Esophagus muscularis mucosa (tissue), 3 donors: ENCODE data around the gene BORCS6.

Experiments
- POLR2A ChIP-seq: fragments of 450-650 bp; IDR thresholded peaks from one replicate; pipeline ENCODE4 v1.6.1; 2017; ENCODE audit warnings: antibody characterized with exemption, moderate library complexity, mild to moderate bottlenecking, low read depth
- POLR2AphosphoS5 ChIP-seq, 2 donors: sonication (generic); formaldehyde crosslinking; IDR thresholded peaks; one replicate each; pipeline ENCODE4 v1.6.1; 2017; ENCODE audit warnings: antibody characterized with exemption in 2 of 2
- TF ChIP-seq, protein P1 (sequence below), 3 experiments: fragments of 200-600 bp in 2 of 3; fragments of 450-650 bp in 1 of 3; sonication (generic) in 2 of 3; IDR thresholded peaks; one replicate each; pipeline ENCODE4 v1.5.1; 2017 to 2019; ENCODE audit warnings: antibody characterized with exemption in 3 of 3, mild to moderate bottlenecking in 2 of 3, moderate library complexity in 1 of 3

DNA sequence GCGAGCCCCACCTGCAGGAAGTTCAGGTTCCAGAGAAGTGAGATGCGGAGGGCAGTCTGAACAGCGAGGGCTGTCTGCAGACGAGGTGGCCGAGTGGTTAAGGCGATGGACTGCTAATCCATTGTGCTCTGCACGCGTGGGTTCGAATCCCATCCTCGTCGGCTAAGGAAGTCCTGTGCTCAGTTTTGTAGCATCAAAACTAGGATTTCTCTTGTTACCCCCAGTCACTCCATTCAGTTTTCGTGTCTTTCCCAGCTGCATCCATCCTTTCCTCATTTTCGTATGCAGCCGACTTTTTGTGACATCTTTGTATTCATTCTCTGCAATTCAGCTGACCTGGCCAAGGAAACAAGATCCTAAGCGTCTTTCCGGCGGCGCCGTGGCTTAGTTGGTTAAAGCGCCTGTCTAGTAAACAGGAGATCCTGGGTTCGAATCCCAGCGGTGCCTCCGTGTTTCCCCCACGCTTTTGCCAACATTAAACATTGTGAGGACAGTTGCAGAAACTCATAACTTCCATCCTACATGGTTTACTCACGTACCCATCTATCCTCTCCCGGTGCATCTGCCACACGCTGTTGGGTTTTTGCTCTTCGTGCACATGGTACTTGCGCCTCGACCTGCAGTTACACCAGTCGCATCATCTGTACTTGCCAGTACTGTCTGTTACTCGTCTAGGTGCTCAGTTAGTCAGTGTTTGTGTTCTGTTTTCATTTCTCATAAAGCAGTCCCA is 3.0 kb downstream of the BORCS6 start:
- TF ChIP-seq, protein P1, sequence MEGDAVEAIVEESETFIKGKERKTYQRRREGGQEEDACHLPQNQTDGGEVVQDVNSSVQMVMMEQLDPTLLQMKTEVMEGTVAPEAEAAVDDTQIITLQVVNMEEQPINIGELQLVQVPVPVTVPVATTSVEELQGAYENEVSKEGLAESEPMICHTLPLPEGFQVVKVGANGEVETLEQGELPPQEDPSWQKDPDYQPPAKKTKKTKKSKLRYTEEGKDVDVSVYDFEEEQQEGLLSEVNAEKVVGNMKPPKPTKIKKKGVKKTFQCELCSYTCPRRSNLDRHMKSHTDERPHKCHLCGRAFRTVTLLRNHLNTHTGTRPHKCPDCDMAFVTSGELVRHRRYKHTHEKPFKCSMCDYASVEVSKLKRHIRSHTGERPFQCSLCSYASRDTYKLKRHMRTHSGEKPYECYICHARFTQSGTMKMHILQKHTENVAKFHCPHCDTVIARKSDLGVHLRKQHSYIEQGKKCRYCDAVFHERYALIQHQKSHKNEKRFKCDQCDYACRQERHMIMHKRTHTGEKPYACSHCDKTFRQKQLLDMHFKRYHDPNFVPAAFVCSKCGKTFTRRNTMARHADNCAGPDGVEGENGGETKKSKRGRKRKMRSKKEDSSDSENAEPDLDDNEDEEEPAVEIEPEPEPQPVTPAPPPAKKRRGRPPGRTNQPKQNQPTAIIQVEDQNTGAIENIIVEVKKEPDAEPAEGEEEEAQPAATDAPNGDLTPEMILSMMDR (IDR thresholded peaks at IDR 0.05), result peak in 2 of 3 experiments; percentile 19 to 35
- TF ChIP-seq POLR2AphosphoS5 (IDR thresholded peaks at IDR 0.05) (peak; percentile 5 to 85), POLR2A (no peak)
